Ecto neural progenitor cell (in vitro differentiated cells): ENCODE data around the gene FARP1.

ENCODE experiments used
- DNase-seq: peaks from one replicate; pipeline ENCODE4 v3.0.0-alpha.2; 2018; ENCODE audit warnings: low spot score

The FARP1 gene

GRCh38 chr13:98310485-98311199 lies 167.7 kb downstream of the FARP1 start:
- DNase-seq: no peak

DNA sequence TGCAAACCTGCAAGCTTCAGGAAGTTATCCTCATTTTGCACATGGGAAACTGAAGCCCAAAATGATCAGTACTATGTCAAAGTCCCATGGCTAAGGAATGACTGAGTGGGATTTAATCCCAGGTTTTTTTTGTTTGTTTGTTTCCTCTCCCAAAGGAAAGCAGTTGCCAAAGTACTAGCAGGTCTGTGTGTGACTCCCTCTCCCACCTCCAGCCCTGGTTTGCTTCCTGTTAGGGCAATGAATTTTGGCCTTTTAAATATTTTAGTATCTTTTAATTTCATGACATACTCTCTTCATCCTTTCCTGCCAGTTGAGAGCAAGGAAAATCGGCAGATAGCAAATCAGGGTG lies 168.3 kb downstream of the FARP1 start:
- no peak for DNase-seq

DNA sequence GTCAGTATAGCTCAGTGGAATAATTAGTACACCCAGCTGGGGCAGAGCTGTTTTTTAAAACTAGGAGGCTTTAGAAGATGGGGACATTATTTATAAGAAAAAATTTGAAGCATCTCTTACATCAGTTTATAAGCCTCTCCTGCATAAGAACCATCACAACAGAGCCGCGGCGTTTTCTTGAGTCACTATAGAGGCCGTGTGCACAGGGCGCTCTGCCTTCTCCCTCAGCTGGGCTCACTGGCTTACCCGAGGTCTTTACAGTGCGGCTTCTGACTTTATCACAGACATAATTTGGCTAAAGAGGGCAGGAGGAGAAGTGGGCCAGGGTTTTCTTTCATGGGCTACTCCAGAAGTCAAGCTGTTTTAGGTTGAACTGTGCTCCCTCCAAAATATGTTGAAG lies 169.7 kb downstream of the FARP1 start:
- DNase-seq: no peak

GRCh38 chr13:98313023-98313921 lies 170.4 kb downstream of the FARP1 start:
- no peak for DNase-seq

DNA sequence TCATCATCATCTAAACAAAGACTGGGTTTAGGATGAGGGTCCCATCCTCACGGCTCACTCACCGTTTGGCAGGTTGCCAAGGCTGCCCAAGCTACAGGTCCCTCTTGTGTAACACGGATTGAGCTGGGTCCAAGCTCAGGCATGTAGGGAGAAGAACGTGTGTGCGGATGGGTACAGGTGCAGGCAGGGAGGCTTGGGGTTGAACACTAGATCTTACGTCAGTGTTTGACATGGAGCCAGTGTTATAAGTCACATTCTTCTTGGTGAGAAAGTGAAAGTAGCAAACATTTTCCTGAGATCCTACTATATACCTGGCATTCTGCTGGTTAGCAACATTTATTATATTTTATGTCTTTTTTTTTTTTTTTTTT lies 171.0 kb downstream of the FARP1 start:
- DNase-seq: no peak

DNA sequence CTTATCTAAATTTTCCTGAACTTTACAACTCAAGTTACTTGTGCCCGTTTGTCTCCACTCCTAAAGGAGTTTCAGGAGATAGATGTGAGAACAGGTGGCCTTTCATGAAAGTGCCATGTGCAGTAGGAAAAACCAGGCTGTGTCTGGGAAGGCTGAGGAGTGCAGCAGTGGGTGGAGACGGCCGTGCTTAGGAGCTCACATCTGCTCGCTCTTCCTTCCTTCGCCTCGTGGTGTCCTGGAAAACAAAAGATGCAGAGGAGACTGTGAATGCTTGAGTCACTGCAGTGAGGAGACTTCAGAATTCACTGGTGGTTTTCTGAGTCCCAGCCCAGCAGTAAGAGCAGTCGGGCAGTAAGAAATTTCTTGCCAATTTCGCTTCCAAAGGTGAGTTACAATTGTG lies 172.6 kb downstream of the FARP1 start:
- DNase-seq: no peak

DNA sequence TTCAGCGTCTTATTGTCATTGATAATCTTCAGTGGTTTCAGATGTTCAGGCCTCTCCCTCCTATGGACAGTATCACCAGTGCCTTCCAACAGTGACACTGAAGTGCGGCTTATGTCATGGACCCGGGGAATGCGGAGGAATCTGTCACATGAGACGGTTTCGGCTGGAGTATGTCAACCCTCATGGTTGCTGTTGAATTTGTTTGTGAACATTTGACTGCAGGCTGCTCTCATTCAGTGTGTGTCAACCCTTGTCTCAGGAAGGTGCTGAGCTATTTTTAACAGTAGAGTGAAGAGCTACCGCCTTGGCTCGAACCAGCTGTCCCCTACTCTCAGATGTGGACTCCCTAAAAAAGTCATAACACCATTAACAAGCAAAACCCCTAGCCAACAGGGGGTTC lies 173.0 kb downstream of the FARP1 start:
- DNase-seq: no peak

GRCh38 chr13:98317573-98318171 lies 174.8 kb downstream of the FARP1 start:
- DNase-seq: no peak

- DNase-seq: no peak
Measured at GRCh38 chr13:98318263-98318878, 175.5 kb downstream of the FARP1 start.

GRCh38 chr13:98320561-98321105 lies 177.7 kb downstream of the FARP1 start:
- DNase-seq: no peak

- DNase-seq: no peak
Measured at GRCh38 chr13:98321395-98321794, 178.5 kb downstream of the FARP1 start.

GRCh38 chr13:98322091-98322718 lies 179.3 kb downstream of the FARP1 start:
- no peak for DNase-seq

- DNase-seq: no peak
Measured at GRCh38 chr13:98324105-98324504, 181.2 kb downstream of the FARP1 start.

DNA sequence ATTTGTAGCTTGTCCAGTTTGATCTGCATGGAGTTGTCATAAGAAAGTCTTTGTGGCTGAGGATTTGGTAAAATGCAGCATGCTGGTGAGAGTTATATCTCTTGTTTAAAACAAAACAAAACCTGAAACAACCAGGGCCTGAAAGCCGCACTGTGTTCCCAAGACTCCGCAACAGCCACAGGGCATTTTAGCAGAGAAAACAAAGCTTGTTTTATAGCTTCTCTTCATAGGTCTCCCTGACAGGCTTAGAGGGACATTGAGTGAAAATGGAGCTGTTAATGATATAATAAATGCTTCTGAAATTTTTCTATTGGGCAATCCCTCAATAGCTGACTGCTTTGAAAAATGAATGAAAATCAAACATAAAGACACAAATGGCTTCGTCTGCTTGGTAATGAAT lies 182.8 kb downstream of the FARP1 start:
- no peak for DNase-seq

DNA sequence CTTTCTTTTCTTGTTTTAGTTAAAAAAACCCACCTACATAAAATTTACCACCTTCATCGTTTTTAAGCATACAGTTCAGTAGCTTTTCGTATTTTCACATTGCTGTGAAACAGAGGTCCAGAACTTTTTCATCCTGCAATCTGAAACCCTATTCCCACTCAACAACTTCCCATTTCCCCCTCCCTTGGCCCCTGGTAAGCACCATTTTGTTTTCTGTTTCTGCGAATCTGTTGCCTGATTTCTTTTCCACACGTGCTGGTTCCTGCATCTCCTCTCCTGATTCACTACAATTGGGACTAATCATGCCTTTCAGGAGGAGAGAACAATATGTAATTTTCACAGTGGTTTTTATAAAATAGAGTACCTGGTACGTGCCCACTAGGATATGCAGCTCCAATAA lies 183.4 kb downstream of the FARP1 start:
- DNase-seq: no peak

DNA sequence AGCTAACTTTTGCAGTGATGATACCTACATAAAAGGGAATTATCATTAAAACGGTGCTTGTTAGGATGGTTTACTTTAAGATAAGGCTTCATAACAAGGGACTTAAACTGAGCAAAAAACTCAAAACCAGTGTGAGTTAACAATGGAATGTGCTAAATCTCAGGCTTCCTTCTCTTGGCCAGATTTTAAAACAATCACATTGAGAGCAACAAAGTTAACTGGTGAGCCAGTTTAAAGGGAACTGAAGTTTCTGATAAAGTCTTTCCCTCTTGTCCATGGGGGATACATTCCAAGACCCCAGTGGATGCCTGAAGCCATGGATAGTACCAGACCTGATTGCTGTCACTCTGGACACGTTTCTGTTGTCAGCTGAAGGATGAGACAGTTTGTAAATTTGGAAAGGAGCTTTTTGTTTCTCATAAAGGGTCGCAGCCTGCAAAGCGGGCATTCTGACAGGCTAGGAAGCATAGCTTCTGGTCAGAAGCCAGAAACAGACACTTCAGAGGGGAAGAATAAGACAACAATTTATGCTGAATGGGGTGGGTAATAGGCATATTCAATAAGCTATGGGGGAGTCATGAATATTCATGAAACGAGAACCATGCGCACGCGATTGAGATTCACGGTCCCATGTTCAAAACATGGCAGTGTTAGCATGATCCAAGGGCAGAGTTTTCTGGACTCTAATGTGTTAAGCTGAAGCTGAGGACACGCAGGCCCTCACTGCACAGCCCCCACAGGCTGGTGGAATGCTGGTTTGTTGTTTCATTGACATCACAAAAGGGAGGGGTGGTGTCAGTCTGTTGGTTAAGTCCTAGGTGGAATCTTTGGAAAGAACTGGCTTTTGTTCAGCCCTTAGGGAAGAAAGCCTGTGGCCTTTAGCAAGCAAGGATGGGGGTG lies 184.7 kb downstream of the FARP1 start:
- DNase-seq: peak; percentile 72

GRCh38 chr13:98328511-98328910 lies 185.6 kb downstream of the FARP1 start:
- DNase-seq: no peak

GRCh38 chr13:98332222-98332621 lies 189.3 kb downstream of the FARP1 start:
- no peak for DNase-seq

- no peak for DNase-seq
Measured at GRCh38 chr13:98332691-98333090, 189.8 kb downstream of the FARP1 start.

GRCh38 chr13:98333486-98333885 lies 190.6 kb downstream of the FARP1 start:
- DNase-seq: no peak
